NOMO-1 treated with DMSO at 0.1 percent for 48 hours (cell line): ENCODE results near the gene PLP2.
"Not testable (repeated sequence)": the region's sequence is repeated elsewhere in the genome, so short reads cannot be mapped to it uniquely, and the experiment has no call there.

Source experiments
- DNase-seq: peaks from one replicate; lab custom pipeline; 2025; ENCODE audit not compliant: unreplicated experiment; lab: John Stamatoyannopoulos, UW

PLP2 gene, protein sequence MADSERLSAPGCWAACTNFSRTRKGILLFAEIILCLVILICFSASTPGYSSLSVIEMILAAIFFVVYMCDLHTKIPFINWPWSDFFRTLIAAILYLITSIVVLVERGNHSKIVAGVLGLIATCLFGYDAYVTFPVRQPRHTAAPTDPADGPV

DNA sequence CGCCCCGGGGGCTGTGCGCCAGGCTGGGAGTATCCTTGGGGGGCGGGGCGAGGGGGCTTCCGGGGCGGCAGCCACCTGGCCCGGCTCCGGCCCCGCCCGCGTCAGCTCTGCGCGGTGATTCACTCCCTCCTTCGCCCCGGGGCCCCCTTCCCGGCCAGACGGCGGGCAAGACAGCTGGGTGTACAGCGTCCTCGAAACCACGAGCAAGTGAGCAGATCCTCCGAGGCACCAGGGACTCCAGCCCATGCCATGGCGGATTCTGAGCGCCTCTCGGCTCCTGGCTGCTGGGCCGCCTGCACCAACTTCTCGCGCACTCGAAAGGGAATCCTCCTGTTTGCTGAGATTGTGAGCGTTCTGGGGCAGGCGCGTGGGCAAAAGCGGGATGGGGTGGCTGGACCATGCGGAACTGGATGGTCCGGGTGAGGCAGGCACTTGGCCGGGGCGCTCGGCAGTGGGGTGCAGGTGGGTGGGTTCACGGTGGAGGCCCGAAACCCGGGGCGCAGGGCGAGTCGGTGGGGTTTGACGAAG is at the start of gene PLP2:
PLP2 (plus strand) TSS at position 147 of the 528 bp plus-strand sequence; CDS start at position 250, 103 bp downstream.
- DNase-seq: peak; percentile 39

DNA sequence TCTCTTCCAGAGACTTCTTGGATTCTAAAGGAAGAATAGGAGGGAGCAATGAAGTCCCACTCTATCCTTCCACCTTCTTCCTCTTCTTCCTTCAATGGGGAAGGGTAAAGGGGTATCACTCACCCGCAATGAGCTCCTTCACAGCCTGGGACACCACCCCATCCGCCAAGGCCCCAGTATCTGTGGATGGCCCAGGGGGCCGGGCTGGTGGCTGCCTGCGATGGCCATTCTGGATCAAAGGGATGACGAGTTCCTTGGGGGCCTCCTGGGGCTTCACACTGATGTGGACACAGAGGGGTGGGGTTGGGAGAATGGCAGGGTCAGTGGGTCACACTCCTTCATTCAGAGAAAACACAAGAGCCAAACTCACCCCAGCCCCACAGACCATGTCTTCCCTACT is 49.2 kb upstream of the PLP2 start:
- no peak for DNase-seq

DNA sequence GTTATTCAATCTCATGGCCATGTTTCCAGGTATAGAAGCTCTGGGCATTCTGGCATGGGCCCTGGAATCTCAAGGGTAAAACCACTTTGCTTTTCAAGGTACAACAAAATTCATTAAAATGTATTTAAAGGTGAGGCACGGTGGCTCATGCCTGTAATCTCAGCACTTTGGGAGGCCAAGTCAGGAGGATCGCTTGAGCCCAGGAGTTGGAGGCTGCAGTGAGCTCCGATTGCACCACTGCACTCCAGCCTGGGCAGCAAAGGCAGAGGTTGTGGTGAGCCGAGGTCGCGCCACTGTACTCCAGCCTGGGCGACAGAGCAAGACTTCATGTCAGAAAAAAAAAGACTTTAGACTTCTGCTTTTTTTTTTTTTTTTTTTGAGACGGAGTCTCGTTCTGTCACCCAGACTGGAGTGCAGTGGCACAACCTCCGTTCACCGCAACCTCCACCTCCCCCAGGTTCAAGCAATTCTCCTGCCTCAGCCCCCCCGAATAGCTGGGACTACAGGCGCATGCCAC is 43.9 kb upstream of the PLP2 start:
- peak; percentile 33 for DNase-seq

DNA sequence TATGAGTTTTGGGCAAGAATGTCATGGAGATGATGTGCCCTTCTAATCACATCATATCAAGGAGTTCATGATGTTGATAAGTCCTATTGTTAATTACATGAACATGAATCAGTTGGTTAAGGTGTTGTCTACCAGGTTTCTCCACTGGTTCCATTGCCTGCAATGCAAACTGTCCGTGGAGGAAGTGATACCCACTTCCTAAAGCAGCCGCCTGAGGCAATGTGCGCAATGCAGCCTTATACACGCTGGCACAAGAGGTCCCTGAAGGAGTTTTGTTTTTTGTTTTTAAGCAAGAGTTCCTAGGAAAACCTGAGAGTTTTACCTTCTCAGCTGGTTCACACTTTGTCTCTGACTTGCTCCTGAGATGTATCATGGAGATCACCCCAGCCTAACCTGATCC is 42.3 kb upstream of the PLP2 start:
- peak; percentile 40 for DNase-seq

DNA sequence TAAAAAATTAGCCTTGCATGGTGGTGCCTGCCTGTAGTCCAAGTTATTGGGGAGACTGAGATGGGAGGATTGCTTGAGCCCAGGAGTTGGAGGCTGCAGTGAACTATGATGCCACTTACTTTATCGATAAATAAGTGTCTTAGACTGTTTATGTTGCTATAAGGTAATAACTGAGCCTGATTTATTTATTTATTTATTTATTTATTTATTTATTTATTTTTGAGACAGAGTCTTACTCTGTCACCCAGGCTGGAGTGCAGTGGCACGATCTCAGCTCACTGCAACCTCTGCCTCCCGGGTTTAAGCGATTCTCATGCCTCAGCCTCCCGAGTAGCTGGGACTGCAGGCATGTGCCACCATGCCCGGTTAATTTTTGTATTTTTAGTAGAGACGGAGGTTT is 39.4 kb upstream of the PLP2 start:
- DNase-seq: not testable (repeated sequence)

DNA sequence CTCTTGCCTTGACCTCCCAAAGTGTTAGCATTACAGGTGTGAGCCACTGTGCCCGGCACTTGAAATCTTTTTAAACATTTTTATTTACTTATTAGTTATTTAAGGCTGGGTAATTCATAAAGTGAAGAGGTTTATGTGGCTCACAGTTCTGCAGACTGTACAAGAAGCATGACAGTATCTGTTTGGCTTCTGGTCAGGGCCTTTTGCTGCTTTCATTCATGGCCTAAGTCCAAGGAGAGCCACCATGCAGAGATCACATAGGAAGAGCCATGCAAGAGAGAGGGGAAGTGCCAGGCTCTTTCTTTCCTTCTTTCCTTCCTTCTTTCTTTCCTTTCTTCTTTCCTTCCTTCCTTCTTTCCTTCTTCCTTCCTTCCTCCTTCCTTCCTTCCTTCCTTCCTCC is 37.9 kb upstream of the PLP2 start:
- no peak for DNase-seq

DNA sequence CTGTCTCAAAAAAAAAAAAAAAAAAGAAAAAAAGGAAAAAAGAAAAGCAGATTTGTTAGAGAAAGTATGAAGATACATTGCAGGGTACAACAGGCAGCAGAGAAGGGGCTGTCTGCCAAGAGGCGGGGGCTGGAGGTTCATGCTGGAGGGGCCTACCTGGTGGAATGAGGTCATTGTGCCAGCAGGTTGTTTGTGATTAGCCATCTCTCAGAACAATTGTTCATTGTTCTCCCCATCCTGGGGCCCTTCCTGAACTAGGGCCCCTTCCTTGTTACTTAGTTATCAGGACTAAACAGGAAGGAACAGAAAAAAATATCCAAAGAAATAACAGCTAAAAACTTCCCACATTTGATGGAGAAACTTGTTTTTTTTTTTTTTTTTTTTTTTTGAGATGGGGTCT is 34.2 kb upstream of the PLP2 start:
- DNase-seq: no peak

DNA sequence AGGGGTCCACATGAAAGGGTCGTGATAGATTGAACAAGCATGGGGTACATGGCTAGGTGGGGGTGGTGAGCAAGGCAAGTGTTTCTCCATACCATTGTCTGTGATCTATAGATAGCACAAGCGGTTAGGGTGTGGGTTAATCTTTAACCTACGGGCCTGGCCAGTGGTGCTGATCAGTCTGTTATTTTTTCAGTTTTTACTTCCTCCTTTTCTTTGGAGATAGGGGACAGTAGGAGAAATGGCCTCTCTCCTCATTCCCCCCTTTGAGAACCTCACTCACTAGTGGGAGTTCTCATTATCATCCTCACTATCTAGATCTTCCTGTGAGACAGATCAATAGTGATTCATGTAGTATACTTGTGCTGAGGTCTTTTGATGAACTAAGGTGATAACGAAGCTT is 32.0 kb upstream of the PLP2 start:
- no peak for DNase-seq

DNA sequence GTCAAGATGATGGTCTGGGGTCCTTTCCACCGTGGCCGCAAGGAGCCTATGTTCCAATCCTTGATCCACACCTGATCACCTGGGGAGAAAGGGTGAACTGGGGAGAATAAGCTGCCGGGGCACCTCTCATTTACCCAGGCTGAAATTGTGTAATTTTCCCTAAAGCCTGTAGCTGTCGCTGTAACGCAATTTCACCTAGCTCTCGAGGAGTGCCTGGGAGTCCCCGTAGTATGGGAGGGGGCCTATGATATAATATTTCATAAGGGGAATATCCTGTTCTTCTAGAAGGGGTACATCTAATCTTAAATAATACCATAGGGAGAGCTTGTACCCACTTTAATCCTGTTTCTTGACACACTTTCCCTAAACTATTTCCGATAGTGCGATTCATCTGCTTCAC is 29.4 kb upstream of the PLP2 start:
- DNase-seq: not testable (repeated sequence)

DNA sequence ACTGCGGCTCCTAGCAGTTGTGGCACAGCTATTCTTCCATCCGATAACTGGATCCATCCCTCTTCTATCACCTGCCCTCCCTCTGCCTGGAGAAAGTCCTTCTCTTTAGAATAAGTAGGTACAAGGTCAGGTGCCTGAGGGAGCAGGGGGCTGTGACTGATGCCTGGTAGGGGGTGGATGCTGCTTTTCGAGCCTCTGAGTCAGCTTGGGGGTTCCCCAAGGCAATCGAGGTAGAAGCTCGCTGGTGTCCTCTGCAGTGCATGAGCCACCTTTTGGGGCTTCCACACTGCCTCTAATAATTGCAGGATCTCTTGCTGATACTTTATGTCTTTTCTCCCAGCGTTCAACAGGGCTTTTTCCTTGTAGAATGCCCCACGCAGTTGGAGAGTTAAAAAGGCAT is 28.5 kb upstream of the PLP2 start:
- DNase-seq: not testable (repeated sequence)

DNA sequence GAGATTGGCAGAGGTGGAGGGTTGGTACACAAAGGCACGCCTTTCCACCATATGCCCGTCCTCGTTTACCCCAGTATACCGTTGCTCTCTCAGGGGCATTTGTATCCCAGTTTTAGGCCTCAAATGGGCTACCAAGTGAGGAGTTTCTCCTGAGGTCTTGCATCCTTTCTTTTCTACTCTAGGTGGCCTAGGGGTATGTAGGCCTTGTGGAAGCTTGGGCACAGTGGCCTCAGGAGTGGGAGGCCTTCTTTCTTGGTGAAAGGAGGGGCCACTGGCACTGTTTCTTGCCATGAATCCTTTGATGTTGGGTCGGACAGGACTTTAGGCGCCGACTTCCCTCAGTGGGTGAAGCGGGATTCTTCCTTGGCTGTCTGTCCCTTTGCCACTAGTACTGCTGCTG is 24.4 kb upstream of the PLP2 start:
- no peak for DNase-seq

DNA sequence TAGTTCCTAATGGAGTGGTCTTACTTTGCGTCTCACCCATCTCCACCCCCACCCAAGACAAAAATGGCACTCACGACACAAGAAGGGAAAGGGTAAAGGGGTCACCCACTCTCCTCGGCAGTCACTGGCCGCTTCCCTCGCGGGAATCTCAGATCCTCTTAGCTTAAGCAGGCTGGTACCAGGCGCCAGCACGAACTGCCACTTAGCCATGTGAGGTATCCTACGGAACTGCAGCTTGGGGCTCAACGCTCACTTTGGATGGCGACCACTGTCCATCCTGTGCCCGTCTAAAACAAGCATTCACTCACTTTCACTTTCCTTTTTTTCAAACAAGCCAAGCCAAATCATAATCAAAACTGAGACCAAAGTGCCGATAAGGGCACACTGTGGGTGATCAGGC is 23.8 kb upstream of the PLP2 start:
- DNase-seq: no peak

DNA sequence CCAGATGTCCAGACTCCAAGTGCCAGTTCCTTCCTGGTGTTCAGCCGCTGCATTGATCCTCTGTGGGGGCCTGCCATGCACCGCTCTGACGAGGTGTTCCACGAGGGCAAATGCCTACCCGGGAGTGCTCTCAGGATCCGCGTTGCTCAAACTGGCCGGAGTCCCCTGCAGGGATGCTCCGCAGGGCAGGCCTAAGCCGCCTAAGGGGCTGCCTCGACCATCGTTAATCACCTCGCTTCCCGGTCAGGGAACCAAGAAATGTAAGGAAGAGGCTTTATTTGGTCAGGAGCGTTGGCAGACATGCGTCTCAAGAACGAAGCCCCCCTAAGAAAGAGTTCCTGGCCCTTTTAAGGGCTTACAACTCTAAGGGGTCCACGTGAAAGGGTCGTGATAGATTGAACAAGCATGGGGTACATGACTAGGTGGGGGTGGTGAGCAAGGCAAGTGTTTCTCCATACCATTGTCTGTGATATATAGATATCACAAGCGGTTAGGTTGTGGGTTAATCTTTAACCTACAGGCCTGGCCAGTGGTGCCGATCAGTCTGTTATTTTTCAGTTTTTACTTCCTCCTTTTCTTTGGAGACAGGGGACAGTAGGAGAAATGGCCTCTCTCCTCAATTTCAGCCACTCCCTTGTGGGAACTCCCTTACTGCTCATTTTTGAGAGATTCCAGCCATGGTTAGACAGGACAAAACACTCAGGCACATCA is 23.2 kb upstream of the PLP2 start:
- DNase-seq: not testable (repeated sequence)

DNA sequence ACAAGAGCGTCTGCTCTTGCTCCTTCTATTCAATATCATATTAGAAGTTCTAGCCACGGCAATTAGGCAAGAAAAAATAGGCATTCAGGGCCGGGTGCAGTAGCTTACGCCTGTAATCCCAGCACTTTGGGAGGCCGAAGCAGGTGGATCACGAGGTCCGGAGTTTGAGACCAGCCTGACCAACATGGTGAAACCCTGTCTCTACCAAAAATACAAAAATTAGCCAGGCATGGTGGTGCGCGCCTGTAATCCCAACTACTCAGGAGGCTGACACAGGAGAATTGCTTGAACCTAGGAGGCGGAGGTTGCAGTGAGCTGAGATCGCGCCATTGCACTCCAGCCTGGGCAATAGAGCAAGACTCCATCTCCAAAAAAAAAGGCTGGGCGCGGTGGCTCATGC is 22.4 kb upstream of the PLP2 start:
- DNase-seq: not testable (repeated sequence)

DNA sequence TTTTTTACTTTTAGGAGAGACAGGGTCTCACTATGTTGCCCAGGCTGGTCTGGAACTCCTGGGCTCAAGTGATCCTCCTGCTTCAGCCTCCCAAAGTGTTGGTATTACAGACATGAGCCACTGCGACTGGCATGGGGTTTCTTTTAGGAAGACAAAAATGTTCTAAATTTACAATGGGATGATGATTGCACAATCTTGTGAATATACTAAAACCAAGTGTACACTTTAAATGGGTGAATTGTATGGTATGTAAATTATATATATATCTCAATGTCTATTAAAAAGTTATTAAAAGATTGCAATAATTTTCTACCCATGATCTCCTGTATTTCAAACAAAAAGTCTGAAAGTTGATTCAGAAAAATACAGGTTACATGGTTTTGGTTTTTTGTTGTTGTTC is 18.2 kb upstream of the PLP2 start:
- no peak for DNase-seq

DNA sequence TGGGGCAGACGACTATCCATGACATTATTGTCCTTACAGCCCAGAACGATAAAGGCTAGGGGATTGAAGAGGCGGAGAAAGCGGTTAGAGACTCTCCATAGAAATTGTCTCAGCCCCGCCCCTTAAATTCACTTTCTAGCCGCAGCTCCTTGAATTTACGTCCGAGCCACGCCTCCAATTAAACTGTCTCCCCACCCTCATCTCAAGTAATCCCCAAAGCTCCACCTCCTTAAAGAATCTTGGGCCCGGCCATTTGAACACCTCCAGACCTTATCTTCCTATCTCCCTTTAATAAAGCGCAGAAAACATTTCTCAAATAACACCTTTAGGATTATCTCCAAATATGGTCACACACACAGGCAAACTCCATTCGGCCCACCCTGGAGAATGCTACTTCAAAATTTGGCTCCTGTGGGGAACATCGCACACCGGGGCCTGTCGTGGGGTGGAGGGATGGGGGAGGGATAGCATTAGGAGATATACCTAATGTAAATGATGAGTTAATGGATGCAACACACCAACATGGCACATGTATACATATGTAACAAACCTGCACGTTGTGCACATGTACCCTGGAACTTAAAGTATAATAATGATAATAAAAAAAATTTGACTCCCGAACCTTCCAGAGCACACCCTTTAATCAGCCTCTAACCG is 16.3 kb upstream of the PLP2 start:
- DNase-seq: peak; percentile 85

DNA sequence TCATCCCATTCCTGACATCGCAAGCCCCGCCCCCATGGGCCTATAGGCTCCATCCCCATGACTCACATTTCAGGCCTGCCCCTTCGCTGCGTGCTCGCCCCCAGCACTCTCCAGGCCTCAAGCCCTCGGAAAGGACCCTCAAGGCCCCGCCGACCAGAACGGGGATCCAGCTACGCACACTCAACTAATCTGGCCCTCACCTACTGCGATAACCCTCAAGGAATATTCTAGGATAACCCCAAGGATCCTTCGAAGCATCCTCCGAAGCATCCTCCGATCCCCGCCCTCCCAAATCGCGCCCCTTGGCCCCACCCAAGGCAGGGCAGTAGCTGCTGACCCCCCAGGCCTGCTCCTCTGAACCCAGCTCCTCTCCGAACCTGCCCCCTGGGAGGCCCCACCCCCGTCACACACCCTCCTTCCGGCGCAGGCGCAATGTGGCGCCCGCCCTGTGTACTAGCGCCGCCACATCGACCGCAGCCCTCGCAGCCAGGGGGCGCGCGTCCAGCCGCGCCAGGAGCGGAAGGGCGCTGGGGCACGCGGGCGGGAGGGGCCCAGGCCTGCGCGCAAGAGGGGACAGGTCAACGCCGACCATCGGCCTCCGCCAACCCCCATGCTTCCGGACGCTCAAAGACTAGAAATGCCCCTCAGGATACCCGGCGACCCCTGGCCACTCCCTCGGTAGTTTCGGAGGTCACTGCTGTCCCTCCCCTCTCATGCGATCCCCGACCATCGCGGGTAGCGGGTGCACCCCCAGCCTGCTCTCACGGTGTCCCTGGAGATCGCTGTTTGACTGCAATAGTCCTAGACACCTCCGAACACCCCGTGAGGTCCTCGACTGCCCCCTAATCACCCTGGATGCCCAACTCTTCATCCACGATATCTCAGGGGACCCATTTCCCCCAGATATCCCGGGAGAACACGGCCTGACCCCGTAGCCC is 15.5 kb upstream of the PLP2 start:
- peak; percentile 71 for DNase-seq

DNA sequence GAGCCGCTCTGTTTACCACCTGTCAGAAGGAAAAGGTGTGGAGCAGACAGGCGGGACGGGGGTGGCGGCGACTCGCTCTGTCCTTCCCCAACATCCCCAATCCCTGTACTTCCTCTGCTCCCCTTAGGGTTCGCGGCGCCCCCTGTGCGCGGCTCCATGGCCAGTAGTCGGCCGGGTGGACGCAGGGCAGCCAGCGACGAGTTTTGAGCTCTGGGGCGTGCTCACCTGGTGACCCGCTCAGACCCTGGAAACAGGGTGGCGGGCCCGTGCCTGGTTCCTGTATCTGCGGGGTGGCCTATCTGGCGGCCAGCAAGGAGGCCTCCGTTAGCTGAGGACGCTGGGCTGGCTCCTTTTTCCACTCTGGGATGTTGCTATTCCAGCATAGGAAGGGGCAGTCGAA is 14.5 kb upstream of the PLP2 start:
- no peak for DNase-seq

DNA sequence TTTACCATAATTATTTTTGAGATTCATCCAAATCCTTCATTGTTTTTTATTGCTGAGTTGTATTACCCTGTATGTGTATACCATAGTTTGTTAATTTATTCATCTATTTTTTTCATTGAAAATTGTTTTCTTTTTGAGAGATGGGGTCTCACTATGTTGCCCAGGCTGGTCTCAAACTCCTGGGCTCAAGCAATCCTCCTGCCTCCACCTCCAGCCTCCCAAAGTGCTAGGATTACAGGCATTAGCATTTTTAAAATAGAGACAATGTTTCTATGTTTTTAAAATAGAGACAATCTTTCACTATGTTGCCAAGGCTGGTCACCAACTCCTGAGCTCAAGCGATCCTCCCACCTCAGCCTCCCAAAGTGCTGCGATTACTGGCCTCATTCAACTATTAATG is 10.8 kb upstream of the PLP2 start:
- no peak for DNase-seq

DNA sequence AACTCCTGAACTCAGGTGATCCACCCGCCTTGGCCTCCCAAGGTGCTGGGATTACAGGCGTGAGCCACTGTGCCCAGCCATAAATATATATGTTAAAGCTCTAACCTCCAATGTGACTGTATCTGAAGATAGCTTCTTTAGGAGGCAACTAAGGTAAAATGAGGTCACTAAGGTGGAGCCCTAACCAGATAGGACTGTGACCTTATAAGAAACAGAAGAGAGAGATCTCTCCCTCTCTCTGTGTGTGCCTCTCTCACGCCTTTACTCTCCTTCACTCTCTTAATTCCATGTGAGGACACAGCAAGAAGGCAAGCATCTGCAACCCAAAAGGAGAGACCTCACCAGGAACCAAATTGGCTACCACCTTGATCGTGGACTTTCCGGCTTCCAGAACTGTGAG is 10.1 kb upstream of the PLP2 start:
- DNase-seq: no peak

DNA sequence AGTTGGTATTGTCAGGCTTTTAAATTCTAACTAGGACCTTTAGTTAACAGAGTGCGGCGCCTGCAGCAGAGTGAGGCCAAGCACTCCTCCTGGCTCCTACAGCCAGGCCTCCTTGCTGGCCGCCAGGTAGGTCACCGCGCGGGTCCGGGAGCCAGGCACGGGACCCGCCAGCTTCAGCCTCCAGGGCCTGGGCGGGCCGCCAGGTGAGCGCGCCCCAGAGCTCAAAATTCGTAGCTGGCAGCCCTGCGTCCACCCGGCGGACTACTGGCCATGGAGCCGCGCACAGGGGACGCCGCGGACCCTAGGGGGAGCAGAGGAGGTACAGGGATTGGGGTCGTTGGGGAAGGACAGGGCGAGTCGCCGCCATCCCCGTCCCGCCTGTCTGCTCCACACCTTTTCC is 9.1 kb upstream of the PLP2 start, which contains the start of gene MAGIX:
MAGIX (plus strand) TSS at position 139 of the 400 bp plus-strand sequence; CDS start at position 271, 132 bp downstream.
- no peak for DNase-seq
